ENCODE data around the gene SEPTIN2.
"Not testable (repeated sequence)": the region's sequence is repeated elsewhere in the genome, so short reads cannot be mapped to it uniquely, and the experiment has no call there.

SEPTIN2 gene

GRCh38 chr2:241286348-241287090 lies 29.2 kb upstream of the SEPTIN2 start:
- H3K4me3 ChIP-seq (ENCODE audit: low read depth, low read length), result no peak overlapping the region

GRCh38 chr2:241288324-241288888 lies 27.3 kb upstream of the SEPTIN2 start:
- no peak overlapping the region for H3K4me3 ChIP-seq (ENCODE audit: low read depth, low read length)

DNA sequence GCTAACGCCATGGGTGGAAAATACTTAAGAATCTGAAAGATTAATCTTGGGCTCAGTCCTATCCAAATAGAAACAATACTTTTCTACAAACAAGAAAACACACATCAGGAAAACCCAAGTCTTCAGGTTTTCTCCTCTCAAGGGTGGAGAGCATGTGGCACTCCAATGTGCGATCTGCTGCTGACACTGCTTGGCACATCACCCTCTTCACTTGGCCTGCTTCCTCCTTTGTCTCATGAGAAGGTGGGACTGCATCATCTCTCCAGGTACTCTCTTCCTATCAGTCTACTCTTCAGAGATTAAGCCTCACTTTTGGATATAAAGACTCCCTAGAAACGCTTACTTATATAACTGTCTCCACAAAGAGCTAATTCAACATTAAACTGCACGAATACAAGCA lies 26.7 kb upstream of the SEPTIN2 start:
- H3K4me3 ChIP-seq (ENCODE audit: low read depth, low read length), result no peak overlapping the region

DNA sequence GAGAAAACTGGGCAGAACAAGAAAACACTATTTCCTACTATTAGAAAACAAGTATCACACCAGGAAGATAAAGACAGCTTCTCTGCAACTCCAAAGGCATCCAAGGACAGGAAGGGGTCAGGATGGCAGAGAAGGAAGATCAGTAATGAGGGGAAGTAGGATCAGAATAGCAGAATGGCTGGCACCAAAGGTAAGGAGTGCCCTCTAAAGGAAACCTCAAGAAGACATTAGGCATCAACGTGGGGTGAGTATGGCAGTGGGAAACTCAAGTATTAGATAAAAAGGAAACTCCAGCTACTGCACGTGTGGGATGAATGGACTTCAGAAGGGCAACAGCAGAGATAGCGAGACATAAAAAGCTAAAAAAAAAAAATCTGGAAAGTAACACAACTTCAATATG lies 26.1 kb upstream of the SEPTIN2 start:
- H3K4me3 ChIP-seq (ENCODE audit: low read depth, low read length), result no peak overlapping the region

DNA sequence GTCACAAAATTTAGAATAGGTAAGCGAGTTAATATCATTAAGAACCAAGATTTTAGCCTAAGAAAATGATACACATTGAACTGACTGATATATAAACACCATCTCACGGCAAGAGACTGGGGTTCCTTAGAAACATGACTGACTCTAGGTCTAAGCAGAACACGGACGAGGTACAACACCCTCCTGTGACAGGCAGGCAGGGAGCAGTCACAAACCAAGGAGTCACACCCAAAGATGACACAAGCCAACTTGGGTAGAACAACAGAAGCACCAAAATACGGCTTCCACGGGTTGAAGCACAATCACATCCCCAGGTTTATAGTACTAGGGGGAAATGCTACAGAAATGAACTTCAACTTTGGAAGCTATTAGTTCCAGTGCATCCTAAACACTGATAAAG lies 24.6 kb upstream of the SEPTIN2 start:
- no peak overlapping the region for H3K4me3 ChIP-seq (ENCODE audit: low read depth, low read length)

DNA sequence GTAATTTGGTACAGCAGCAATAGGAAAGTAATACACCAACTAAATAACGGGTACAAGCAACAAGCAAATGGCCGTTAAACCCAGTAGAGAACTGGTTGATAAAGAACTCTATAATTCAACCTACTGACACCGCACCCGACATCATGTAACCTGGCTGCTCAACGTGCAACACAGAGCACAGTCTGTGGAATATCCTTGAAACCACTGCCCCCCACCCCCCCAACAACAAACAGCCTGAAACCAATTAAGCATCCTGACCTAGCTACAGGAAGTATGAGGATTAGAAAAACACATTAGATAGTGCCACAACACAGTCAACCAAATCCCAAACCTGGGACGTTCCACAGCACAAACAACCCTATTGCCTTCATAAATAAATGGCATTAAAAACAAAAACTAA lies 23.7 kb upstream of the SEPTIN2 start:
- H3K4me3 ChIP-seq (ENCODE audit: low read depth, low read length), result no peak overlapping the region

GRCh38 chr2:241293378-241293797 lies 22.3 kb upstream of the SEPTIN2 start:
- H3K4me3 ChIP-seq (ENCODE audit: low read depth, low read length), result not testable (repeated sequence)

- H3K4me3 ChIP-seq (ENCODE audit: low read depth, low read length), result no peak overlapping the region
Measured at GRCh38 chr2:241295326-241296095, 20.2 kb upstream of the SEPTIN2 start.

GRCh38 chr2:241296767-241297166 lies 19.0 kb upstream of the SEPTIN2 start:
- no peak overlapping the region for H3K4me3 ChIP-seq (ENCODE audit: low read depth, low read length)

DNA sequence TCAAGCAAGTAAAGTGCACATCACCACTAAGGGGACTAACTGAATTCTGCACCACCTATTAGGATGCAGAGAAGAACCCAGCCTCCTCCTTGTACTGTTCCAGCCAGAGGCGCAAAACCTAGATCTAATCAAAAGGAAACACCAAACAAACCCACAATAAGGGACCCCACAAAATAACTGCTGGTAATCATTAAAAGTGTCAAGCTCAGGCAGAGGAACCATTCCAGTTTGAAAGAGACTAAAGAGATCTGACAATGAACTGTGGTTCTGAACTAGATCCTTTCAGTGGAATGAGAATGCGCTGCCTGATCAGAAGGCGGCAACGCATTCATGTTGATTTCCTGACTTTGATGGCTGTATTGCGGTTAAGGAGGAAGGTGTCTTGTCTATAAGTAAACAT lies 17.1 kb upstream of the SEPTIN2 start:
- H3K4me3 ChIP-seq (ENCODE audit: low read depth, low read length), result no peak overlapping the region

GRCh38 chr2:241300000-241300399 lies 15.7 kb upstream of the SEPTIN2 start:
- no peak overlapping the region for H3K4me3 ChIP-seq (ENCODE audit: low read depth, low read length)

- no peak overlapping the region for H3K4me3 ChIP-seq (ENCODE audit: low read depth, low read length)
Measured at GRCh38 chr2:241302083-241302482, 13.6 kb upstream of the SEPTIN2 start.

DNA sequence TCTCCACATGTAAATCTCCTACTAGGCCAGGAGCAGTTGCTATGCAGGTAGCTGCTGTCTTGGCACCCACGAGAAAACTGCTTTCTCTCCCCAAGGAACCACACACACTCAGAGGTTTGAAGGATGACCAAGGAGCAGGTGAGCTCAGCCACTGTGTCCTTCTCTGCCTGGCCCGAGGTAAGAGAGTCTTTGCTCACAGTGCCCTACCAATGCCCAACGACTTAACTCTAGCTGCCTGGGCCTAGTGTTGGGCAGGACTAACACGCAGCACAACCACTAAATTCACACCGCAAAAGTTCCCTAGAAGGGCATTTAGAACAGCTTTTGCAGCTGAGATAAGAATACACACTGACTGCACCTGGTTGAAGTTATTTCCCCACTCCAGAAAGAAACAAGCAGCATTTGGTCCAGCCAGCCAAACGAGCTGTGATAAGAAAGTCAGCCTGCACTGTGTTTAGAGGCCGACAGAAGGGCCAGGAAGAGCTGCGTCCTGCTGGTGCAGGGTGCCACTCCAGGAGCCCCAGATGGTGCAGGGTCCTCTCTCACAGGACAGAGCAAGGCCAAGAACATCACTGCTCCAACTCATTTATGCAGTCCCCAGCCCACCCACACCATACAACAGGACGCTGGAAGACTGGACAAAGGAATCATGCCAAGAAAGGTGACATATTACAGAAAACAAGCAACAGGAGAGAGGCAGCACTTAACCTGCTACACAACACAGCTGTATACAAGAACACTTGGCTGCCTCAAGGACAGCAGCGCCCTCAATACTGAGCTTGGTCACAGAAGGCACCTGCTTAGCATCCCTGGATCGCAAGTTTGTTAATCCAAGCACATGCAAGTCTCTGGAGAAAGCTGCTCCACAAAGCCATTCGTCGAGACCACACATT lies 12.7 kb upstream of the SEPTIN2 start:
- H3K4me3 ChIP-seq (ENCODE audit: low read depth, low read length), result no peak overlapping the region

DNA sequence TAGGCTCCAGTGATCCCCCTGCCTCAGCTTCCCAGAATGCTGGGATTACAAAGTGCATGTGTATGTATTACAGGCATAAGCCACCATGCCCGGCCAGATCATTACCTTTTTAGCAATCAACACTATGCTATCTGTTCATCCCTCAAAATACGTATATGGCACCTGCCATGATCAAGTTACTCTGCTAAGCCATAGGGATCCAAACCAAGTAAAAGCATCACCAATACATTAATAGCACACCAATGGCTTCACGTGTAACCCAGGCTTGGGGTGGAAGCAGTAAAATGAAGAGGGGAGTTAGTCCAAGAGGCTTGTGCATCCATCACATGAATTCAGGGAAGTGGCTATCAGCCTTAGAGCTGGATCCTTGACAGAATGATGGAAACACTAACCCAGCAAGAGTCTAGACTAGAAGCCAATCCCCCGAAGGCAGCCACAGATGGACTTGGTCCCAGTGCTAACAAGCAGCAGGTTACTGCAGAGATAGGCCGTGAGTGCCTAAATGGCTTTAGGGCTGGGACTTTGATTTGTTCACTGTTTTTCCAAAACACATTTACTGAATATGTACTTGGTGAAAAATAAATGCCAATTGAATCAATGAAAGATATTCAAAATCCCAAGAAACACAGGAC lies 11.6 kb upstream of the SEPTIN2 start:
- H3K4me3 ChIP-seq (ENCODE audit: low read depth, low read length), result no peak overlapping the region

DNA sequence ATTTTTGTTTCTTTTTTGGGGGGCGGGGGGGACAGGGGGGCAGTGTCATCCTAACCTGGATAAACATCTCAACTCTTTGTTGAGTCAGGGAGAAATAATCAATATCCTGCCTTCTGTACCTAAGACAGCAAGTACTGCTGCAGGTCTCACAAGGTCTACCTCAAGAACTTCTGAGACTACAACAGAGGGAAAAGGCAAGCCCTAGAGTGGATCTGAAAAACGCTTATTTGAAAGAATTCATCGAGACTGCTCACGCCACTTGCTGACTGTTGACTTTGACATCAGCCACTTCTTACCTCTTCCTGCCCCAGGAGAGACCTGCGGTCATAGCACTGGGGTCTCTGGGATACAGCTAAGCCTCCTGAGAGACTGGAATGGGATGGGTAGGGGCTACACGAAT lies 8.7 kb upstream of the SEPTIN2 start:
- H3K4me3 ChIP-seq (ENCODE audit: low read depth, low read length), result no peak overlapping the region

DNA sequence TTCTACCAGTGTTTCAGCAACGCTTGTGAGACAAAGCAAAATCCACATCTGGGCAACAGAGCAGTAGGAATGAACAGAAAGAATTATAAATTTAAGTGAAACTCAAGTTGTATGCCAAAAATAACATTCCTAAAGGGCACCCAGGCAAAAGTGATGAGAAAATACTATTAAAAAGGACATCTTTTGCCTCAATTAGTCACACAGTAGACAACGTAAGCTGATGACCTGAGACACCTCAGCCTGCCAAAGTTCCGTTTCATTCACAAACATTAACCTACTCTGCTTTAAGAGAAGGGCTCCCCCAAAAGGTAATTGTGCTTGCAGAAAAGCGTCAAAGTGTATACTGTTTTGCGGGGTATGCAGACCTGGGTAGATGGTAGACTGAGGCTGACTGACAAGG lies 7.5 kb upstream of the SEPTIN2 start:
- no peak overlapping the region for H3K4me3 ChIP-seq (ENCODE audit: low read depth, low read length)

- H3K4me3 ChIP-seq (ENCODE audit: low read depth, low read length), result no peak overlapping the region
Measured at GRCh38 chr2:241308832-241309500, 6.8 kb upstream of the SEPTIN2 start.

- H3K4me3 ChIP-seq (ENCODE audit: low read depth, low read length), result no peak overlapping the region
Measured at GRCh38 chr2:241309684-241310117, 6.0 kb upstream of the SEPTIN2 start.

DNA sequence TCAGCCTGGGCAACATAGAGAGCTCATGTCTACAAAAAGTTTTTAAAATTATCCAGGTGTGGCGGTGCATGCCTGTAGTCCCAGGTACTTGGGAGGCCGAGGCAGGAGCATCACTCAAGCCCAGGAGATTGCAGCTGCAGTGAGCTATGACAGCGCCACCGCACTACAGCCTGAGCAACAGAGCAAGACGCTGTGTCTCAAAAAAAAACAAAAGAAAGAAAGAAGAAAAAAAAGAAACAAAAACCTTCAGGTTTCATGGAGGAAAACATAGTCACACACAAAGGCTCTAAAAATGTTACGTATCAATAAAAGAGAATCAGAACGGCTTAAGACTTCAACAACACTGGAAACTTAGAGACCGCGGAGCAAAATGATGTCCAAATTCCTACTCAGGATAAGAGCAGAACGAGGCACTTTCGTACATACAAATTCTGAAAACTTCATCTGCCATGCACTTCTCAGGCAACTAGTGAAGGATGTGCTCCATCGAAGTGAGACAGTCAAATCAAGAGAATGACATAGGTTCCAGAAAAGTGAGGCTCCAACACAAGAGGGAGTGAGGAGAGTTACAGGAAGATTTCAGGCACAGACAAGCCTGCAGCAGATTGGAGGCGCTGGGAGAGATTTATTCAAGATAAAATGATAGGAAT lies 4.7 kb upstream of the SEPTIN2 start:
- H3K4me3 ChIP-seq (ENCODE audit: low read depth, low read length), result no peak overlapping the region

DNA sequence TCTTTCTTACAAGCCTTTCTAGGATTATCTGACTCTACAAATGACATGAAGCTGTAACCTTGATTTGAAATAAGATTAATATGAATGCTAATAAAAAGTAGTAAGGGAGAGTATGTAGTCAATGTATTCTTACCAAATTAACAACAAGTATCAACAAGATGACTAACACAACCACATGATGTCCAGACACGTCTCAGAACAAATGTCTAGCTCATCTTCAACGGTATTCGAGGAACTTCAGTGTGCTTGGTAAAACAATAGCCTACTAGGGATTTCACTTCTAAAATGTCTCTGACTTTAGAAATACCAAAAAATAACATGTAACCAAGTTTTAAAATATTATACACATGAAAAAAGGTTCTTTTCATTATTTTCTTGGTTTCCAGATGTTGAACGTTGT lies 3.6 kb upstream of the SEPTIN2 start:
- H3K4me3 ChIP-seq (ENCODE audit: low read depth, low read length), result no peak overlapping the region
